GM19455 (cell line): ENCODE data around the gene F2RL1.
"Not testable (repeated sequence)": the region's sequence is repeated elsewhere in the genome, so short reads cannot be mapped to it uniquely, and the experiment has no call there.

Experiments used
- ATAC-seq: cut with Tn5 transposase; IDR thresholded peaks from one replicate; pipeline ENCODE4 v1.9.1; 2021; ENCODE audit not compliant: unreplicated experiment

F2RL1 gene

DNA sequence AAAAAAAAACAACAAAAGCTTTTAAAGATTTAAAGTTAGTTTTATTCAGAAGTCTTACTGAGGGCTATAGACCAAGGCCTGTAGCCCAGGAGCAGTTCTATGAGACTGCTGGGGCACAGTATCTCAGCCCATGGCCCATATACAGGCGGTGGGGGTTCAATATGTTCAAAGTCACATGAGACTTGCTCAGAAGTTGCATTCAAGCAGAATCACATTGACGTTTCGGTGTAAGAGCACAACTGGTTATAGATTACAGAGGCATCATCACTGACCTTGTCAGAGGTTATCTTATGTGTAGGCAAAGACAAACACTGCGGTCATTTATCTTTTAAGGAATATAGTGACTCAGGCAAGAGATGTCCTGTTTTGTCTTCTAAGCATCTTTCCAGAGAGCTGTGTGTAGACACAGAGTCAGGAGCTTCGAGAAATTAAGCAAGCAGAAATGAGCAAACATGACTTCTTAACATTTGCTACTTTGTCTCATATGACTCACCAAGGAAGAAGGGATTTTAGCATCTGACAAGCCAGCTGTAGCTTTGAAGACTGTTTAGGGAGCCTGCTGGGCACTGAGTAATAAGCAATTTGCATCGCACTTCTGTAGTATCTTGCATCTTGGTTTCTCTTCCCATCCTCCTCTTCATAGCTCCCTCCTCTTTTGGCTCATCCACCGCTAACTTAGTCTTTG lies 12.9 kb upstream of the F2RL1 start:
- no peak for ATAC-seq

DNA sequence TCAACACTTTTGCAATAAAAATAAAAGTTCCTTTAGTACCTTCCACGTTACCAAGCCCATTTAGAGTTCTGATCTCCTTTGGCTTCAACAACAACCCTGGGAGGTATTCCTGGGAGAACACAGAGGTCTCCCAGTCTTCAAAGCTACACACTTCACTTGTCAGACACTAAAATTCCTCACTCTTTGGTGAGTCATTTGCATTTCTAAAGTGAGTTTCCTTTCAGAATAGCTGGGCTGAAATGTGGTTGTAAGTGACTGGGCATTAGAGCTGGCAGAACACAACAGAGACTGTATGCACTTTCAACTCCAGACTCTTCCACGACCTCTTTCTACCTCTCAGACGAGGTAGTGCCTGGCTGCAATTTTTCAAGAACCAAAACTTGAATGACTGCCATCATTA lies 11.5 kb upstream of the F2RL1 start:
- ATAC-seq: no peak

DNA sequence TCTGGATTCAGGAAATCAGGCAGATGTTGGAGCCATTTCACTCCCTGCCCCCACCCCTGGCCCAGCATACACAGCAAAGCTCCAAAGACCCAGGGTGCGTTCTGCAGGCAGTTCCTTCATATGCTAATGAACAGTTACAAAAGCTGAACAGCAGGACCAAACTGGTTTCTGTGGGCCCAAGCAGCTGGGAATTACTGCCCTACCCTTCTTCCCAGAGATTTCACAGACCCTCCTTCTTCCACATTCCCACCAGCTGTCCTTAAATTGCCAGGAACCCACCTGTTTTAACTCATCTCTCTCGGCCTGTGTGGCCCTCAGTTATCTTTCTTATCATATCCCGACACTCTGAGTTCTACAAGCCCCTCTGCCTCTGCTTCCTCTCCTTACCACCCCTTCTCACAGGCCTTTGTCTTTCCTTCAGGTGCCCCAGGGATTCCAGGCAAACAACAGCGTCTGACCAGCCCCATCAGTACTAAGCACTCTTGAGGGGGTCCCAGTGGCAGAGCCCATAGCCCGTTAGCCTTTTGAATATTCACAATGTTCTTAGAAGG lies 10.6 kb upstream of the F2RL1 start:
- ATAC-seq: no peak

DNA sequence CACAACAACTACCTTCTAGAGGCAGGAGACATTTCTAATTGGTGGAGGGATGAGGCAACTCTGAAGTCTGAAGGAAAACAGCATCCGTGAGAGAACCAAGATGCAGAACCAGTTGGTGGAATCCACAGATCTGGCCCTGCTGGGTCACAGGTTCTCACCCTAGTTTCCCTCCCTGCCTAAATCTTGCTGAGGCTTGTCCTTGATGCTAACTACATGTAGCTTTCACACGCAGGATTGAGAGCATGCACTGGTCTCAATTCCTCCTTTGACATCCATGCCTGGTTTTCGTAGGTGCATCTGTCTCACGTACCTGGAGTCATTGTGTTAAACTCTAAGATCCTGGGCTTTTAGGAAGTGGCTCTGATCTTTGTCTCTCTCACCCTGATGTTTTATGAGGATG lies 9.7 kb upstream of the F2RL1 start:
- ATAC-seq: no peak

DNA sequence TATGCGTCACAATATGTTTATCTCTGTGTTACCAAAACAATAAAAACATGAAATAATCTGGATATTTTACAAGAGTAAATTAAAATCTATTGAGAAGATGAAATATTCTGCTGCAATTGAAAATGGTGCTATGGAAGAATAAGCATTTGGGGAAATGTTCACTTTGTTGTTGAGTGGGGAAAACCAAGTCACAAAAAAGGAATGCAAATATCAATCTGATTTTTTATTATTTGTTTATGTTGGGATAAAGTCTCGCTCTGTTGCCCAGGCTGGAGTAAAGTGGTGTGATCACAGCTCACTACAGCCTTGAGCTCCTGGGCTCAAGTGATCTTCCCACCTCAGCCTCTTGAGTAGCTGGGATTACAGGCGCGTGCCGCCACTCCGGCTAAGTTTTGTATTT lies 8.6 kb upstream of the F2RL1 start:
- ATAC-seq: no peak

DNA sequence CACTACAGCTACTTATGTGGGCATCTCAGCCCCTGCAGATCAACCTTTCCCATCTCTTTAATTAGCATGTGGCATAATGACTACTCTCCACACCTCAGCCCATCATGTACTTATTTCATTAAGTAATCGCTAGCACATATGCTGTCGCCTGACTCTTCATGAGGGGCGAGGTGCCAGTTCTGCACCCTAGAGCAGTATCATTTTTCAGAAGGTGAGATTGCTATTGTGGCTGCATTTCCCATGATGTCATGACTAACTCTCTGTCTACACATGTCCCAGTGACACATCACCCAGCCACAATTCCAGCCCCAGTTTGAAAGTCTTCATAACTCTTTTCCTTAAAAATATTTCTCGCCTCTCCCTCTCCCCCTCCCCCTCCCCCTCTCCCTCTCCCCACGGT lies 7.6 kb upstream of the F2RL1 start:
- ATAC-seq: no peak

DNA sequence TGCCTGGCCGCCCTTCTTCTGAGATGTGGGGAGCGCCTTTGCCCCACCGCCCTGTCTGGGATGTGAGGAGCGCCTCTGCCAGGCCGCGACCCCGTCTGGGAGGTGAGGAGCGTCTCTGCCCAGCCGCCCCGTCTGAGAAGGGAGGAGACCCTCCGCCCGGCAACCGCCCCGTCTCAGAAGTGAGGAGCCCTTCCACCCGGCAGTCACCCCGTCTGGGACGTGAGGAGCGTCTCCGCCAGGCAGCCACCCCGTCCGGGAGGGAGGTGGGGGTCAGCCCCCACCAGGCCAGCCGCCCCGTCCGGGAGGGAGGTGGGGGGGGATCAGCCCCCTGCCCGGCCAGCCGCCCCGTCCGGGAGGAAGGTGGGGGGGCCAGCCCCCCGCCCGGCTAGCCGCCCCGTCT lies 6.6 kb upstream of the F2RL1 start:
- not testable (repeated sequence) for ATAC-seq

DNA sequence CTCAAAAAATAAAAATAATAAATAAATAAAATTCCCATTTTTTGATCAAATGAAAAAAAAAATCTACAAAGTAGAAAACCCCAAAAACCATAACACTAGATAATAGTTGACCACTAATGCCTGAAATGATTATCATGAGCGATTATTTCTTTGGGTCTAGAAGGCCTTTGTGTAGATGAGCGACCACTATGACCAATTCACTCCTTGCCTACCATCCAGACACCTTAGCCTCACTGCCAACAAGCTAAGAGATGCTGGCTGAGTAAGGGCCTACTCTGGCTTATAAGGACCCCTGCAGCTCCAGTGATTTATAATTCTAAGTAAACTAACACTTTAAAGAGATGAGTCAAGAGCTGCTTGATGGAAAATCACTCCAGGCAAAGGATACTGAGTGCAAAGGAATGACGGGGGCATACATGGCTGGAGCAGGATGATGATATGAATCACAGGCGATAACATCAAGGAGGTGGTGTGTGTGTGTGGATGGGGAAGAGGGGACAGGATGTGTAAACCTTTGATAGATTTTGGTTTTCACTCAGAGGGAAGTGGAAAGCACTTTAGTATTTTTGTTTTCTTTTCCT lies 4.8 kb upstream of the F2RL1 start:
- ATAC-seq: no peak

DNA sequence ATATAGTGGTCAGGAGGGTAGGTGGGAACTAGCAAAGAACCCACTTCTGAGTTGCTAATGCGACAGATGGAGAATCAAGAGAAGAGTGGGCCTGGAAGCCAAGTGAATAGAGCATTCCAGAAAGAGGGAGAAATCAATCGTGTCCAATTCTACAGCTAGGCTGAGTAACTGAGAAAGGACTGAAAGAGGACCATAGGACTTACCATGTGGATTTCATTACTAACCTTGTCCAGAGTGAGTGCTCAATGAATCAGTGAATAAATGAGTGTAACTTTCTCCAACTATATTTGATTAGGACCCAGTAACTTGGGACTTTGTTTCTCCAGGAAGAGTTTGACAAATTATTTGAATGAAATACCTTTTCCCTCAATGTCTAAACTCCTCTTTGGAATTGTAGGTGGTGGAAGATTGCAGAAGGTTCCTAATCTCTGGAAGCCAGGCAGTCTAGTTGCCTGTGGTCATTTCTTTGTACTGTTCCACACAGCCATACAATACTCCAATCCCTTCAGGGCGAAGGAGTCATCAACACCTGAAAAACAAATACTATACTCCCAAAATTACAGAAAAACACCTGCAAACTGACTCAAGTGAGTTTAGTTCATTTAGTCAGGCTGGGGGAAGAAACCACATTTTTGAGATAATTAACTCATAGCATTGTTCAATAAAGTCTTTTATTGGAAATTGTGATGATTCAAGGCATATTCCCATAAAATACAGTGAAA lies 2.6 kb upstream of the F2RL1 start:
- no peak for ATAC-seq

DNA sequence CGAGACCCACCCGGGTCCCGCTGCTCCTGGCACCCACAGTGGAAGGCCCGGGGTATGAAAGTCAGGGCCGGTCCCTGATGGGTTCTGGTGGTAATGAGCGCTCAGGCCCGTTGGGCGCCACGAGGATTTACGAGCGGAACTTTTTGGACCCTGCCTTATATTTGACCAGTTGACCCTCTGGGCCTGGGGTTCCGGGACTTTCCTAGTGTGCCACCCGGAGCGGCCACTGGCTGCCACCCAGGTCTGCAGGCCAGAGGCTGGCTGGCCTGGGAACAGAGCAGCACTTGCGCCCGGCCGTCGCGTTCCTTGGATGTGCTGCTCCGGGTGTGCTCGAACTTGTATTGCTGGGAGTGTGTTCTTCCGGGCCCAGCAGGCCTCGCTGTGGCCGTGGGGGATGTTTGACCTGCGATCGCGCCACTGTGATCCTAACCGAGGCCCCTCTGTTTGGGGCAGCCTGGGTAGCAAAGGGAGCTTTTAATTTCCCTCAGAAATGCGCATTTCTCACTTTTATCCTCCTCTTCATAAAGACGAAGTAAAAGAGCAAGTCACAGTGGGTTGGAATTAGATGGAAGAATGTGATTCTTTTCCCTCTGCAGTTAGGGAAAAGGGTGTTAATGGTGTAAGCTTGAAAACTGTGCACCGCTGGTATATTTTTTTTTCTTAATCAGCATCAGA lies 1.2 kb downstream of the F2RL1 start:
- no peak for ATAC-seq

DNA sequence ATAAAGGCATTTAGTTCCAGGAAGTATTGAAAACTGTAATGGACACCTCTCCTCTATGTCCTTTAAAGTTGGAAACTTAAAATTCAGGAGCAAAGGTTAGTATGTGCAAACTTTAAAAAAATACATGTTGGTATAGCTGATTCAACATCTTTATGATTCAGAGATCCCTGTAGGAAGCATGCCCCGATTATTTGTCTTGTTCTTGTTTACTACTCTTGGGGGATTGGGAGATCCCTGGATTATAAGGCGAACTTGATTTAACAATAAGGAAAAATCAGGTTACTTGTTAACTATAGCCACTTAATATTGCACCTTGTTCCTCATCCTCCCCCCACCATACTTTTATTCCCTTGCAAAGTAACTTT lies 1.7 kb downstream of the F2RL1 start:
- ATAC-seq: no peak

DNA sequence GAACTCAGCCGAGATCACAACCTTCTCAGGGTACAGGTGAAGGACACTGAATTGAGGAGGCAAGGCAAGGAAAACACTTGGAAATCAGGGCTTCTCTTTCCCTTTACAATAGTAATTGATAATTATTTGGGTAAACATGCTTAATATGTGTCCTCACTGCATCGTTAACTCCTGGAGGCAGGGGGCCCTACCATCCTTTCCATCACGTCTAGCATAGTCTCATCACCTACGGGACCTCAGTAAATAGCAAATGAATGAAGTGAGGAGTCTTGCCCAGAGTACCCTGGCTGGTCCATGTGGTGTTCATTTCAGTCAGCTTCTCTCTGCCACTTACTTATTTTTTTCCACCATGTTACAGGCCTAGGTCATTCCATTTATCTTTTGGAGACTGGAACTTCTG lies 2.3 kb downstream of the F2RL1 start:
- ATAC-seq: no peak

DNA sequence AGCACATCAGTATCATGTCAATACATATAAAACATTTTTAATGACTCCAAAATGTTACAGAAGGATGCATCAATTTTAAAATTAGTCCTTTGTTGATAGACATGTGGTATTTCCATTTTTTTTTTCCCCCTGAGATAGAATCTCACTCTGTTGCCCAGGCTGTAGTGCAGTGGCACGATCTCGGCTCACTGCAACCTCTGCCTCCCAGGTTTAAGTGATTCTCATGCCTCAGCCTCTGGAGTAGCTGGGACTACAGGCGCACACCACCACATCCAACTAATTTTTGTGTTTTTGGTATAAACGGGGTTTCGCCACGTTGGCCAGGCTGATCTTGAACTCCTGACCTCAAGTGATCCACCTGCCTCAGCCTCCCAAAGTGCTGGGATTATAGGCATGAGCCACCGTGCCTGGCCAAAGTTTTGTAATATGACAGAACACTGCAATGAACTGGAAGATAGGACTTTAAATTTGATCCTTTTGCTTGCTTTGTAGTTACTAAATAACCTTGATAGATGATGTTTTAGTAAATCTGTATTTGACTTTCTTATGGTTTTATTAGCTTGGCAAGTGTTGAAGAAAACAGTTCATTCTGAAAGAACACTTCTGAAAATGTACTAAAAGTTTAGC lies 3.4 kb downstream of the F2RL1 start:
- ATAC-seq: not testable (repeated sequence)

DNA sequence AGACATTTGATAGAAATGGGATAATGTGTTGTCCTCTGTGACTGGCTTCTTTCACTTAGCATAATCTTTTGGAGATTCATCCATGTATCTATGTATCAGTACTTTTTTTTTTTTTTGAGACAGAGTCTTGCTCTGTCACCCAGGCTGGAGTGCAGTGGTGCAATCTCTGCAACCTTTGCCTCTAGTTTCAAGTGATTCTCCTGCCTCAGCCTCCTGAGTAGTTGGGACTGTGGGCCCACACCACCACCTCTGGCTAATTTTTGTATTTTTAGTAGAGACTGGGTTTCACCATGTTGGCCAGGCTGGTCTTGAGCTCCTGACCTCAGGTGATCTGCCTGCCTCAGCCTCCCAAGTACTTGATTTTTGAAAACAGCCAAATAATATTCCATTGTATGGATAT lies 7.6 kb downstream of the F2RL1 start:
- ATAC-seq: not testable (repeated sequence)

DNA sequence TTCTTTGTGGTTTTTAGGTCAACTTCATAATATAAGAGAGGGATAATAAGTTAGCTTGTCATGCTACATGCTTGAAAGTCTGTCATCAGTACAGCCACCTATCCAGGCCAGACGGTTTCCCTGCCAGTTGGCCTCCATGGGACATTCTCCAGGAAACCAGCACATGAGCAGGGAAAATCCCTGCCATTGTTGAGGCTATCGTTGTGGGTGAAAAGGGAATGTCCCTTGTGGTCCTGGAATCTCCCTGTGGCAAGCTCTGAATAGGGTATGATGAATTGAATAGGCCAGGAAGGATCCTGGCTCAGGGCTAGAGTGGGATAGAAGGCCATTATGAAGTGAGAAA lies 12.3 kb downstream of the F2RL1 start:
- ATAC-seq: no peak

DNA sequence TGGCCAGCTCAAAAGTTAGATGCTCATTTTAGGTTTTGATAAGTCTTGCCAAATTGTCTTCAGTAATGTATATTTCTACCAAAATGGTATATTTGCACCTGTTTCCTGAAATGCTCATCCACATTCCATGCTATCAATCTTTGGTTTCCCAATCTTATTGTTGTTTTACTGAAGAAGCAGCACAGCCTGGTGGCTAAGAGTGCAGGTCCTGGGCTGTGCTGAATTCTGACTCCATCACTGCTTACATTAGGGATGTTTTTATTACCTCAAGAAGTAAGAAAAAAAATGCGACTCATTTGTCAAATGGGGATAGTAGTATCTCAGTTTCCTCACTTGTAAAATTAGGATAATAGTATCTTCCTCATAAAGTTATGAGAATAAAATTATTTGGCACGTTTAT lies 17.4 kb downstream of the F2RL1 start:
- ATAC-seq: no peak

DNA sequence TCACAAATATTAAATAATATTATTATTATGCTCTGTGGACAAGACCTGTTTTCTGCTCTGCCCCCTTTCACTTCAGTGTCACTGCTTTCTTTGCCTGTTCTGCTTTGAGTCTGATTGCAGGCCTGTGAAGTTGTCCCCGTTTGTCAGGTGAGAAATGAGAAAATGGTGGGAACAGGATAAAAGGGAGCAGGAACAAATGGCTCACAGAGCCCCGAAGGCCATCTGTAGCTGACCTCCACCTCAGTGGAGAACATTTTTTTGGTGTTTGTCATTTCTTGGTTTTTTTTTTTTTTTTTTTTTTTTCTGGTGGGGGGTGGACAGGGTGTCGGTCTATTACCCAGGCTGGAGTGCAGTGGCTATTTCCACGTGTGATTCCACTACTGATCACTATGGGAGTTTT lies 17.8 kb downstream of the F2RL1 start:
- ATAC-seq: no peak

DNA sequence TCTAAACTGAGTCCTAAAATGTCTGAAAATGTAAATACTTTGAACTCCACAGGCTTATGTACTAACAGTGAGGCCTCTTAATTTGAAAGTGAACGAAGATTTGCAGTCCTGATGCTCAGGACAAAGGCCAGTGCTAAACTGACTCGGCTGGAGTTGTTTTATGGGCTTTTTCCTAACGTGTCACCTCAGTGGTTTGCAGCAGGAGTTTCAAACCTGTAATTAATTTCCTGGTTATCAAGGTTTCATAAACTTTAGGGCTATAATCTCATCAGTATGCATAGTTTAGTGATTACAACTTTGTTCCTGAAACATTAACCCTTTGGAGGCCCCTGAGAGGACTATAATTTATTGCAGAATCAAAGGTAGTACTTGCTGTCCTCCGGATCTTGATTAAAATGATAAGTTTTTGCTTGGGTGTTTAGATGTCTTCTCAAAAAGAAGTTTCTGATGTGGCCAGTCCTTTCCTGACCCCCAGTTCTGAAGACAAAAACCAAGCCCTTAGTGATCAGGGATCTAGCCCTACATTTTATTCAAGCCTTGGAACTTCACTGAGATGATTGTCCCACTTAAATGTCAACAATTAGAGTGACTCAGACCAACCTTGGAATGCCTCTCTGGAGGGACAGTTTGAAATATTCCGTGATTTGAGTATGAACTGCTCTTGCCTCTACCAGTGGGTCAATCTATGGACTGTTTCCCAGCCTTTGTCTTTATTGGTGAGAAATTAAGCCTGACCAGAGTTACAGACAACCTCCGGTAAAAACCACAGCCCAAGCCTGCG lies 19.8 kb downstream of the F2RL1 start:
- no peak for ATAC-seq

DNA sequence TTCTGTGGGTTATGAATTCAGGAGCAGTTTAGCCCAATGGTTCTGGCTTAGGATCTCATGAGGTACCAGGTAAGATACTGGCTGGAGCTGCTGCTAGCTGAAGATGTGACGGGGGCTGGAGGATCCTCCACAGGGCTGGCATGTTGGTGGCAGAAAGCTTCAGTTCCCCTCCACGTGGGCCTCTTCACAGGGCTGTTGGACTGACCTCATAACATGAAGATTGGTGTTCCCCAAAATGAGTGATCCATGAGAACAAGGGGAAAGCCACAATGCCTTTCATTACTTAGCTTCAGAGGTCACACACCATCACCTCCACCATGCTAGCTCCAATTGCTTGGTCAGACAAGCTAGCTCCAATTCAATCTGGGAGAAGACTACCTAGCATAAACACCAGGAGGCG lies 22.5 kb downstream of the F2RL1 start:
- ATAC-seq: no peak

DNA sequence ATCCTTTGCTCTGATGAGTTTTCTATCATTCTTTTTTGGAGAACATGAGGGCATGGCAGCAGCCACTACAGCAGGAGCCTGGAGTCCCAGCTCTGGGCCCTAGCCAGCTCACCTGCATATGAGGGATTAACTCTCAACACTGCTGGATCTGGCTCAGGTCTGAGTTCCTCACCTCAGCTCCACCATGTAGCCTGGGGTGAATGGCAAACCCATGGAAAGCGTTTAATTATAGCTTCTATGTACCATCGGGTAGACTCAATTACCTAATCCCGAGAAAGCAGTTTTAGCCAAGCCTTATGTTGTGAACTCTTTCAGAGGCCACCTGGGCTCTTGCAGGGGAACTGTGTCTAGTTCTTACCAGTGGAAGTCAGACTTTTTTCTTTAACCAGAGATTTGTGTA lies 27.1 kb downstream of the F2RL1 start:
- no peak for ATAC-seq
